ENCODE results near the gene PDE4B.

PDE4B gene

GRCh38 chr1:66154394-66154793, 361.7 kb downstream of the PDE4B start:
- H2AFZ ChIP-seq (ENCODE audit: low read depth), result no peak overlapping the region
- no peak for TF ChIP-seq CTCF (conservative IDR thresholded peaks at IDR 0.05; ENCODE audit: low read depth, low read length)
- H3K36me3 ChIP-seq (ENCODE audit: insufficient read depth), result no peaks in the 10 kb centered on the region
- no peak overlapping the region for H3K27ac ChIP-seq
- H3K4me3 ChIP-seq (IDR thresholded peaks at IDR 0.05; ENCODE audit: insufficient read depth, low read depth, low read length), result no peak overlapping the region
- no peaks in the 10 kb centered on the region for H3K4me1 ChIP-seq (ENCODE audit: low read depth, poor library complexity, severe bottlenecking)
- no peak overlapping the region for H3K4me2 ChIP-seq
- H4K20me1 ChIP-seq (ENCODE audit: insufficient read depth), result no peaks in the 10 kb centered on the region
- no peak overlapping the region for H3K9ac ChIP-seq
- H3K79me2 ChIP-seq (ENCODE audit: insufficient read depth, low read depth), result no peaks in the 10 kb centered on the region
- H3K27me3 ChIP-seq (ENCODE audit: insufficient read depth, low read depth), result no peaks in the 10 kb centered on the region

GRCh38 chr1:66156144-66156543, 363.4 kb downstream of the PDE4B start:
- no peaks in the 10 kb centered on the region for H3K79me2 ChIP-seq (ENCODE audit: insufficient read depth, low read depth)
- no peaks in the 10 kb centered on the region for H4K20me1 ChIP-seq (ENCODE audit: insufficient read depth)
- no peak overlapping the region for H3K27ac ChIP-seq
- H2AFZ ChIP-seq (ENCODE audit: low read depth), result no peak overlapping the region
- H3K4me3 ChIP-seq (IDR thresholded peaks at IDR 0.05; ENCODE audit: insufficient read depth, low read depth, low read length), result no peak overlapping the region
- no peaks in the 10 kb centered on the region for H3K36me3 ChIP-seq (ENCODE audit: insufficient read depth)
- H3K9ac ChIP-seq, result no peak overlapping the region
- H3K4me2 ChIP-seq, result no peak overlapping the region
- no peak for TF ChIP-seq CTCF (conservative IDR thresholded peaks at IDR 0.05; ENCODE audit: low read depth, low read length)
- no peaks in the 10 kb centered on the region for H3K4me1 ChIP-seq (ENCODE audit: low read depth, poor library complexity, severe bottlenecking)
- no peaks in the 10 kb centered on the region for H3K27me3 ChIP-seq (ENCODE audit: insufficient read depth, low read depth)

DNA sequence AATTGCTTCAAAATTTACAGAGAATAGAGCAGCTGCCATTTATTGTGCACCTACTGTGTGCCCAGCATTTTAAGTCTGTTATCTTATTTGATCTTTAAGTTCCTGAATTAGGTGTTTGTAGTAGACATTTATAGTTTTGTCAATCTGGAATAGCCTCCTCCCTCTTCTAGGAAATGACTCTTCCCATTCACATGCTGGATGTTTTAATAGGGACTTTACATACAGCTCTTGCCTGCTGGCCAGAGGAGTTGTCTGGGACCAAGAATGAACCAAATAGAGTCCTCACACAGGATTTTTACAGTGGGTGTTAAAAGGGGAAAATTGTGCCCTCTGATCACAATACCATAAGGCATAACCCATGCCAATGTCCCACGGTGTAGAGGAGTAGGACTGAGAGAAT, 367.1 kb downstream of the PDE4B start:
- H4K20me1 ChIP-seq (ENCODE audit: insufficient read depth), result no peaks in the 10 kb centered on the region
- no peak overlapping the region for H3K4me2 ChIP-seq
- H3K27ac ChIP-seq, result no peak overlapping the region
- H3K9ac ChIP-seq, result no peak overlapping the region
- no peaks in the 10 kb centered on the region for H3K4me1 ChIP-seq (ENCODE audit: low read depth, poor library complexity, severe bottlenecking)
- no peak overlapping the region for H2AFZ ChIP-seq (ENCODE audit: low read depth)
- H3K79me2 ChIP-seq (ENCODE audit: insufficient read depth, low read depth), result no peaks in the 10 kb centered on the region
- no peaks in the 10 kb centered on the region for H3K27me3 ChIP-seq (ENCODE audit: insufficient read depth, low read depth)
- no peak overlapping the region for H3K4me3 ChIP-seq (IDR thresholded peaks at IDR 0.05; ENCODE audit: insufficient read depth, low read depth, low read length)
- no peaks in the 10 kb centered on the region for H3K36me3 ChIP-seq (ENCODE audit: insufficient read depth)
- TF ChIP-seq CTCF (conservative IDR thresholded peaks at IDR 0.05; ENCODE audit: low read depth, low read length), result no peak

- Histone ChIP-seq H3K9ac (no peak overlapping the region), H3K27me3 (ENCODE audit: insufficient read depth, low read depth) (no peaks in the 10 kb centered on the region), H2AFZ (ENCODE audit: low read depth) (no peak overlapping the region), H3K4me3 (IDR thresholded peaks at IDR 0.05; ENCODE audit: insufficient read depth, low read depth, low read length) (no peak overlapping the region), H4K20me1 (ENCODE audit: insufficient read depth) (no peaks in the 10 kb centered on the region), H3K4me2 (no peak overlapping the region), H3K4me1 (ENCODE audit: low read depth, poor library complexity, severe bottlenecking) (no peaks in the 10 kb centered on the region), H3K36me3 (ENCODE audit: insufficient read depth) (no peaks in the 10 kb centered on the region), H3K79me2 (ENCODE audit: insufficient read depth, low read depth) (no peaks in the 10 kb centered on the region), H3K27ac (no peak overlapping the region)
- no peak for TF ChIP-seq CTCF (conservative IDR thresholded peaks at IDR 0.05; ENCODE audit: low read depth, low read length)
Measured at GRCh38 chr1:66160719-66161118, 368.0 kb downstream of the PDE4B start.

GRCh38 chr1:66166753-66167152, 374.1 kb downstream of the PDE4B start:
- TF ChIP-seq CTCF (conservative IDR thresholded peaks at IDR 0.05; ENCODE audit: low read depth, low read length), result no peak
- H3K4me1 ChIP-seq (ENCODE audit: low read depth, poor library complexity, severe bottlenecking), result no peaks in the 10 kb centered on the region
- H3K36me3 ChIP-seq (ENCODE audit: insufficient read depth), result no peaks in the 10 kb centered on the region
- H3K9ac ChIP-seq, result no peak overlapping the region
- no peak overlapping the region for H3K27ac ChIP-seq
- H3K79me2 ChIP-seq (ENCODE audit: insufficient read depth, low read depth), result no peaks in the 10 kb centered on the region
- no peak overlapping the region for H2AFZ ChIP-seq (ENCODE audit: low read depth)
- no peaks in the 10 kb centered on the region for H3K27me3 ChIP-seq (ENCODE audit: insufficient read depth, low read depth)
- no peaks in the 10 kb centered on the region for H4K20me1 ChIP-seq (ENCODE audit: insufficient read depth)
- H3K4me2 ChIP-seq, result no peak overlapping the region
- no peak overlapping the region for H3K4me3 ChIP-seq (IDR thresholded peaks at IDR 0.05; ENCODE audit: insufficient read depth, low read depth, low read length)

All from KMS-11 (cell line).